GM12872 (cell line): ENCODE data around the gene ZBTB46.

Experiments
- CTCF ChIP-seq: IDR thresholded peaks from 3 replicates; pipeline ENCODE4 v1.5.1; 2011; ENCODE audit warnings: low read depth, mild to moderate bottlenecking, low read length, moderate library complexity; ENCODE audit not compliant: insufficient read depth

Gene ZBTB46

GRCh38 chr20:63744574-63745423, 86.3 kb downstream of the ZBTB46 start:
- TF ChIP-seq CTCF, result no peak

GRCh38 chr20:63744158-63744557, 86.9 kb downstream of the ZBTB46 start:
- no peak for TF ChIP-seq CTCF

- no peak for TF ChIP-seq CTCF
Observed at GRCh38 chr20:63743210-63743970, 87.7 kb downstream of the ZBTB46 start.

- TF ChIP-seq CTCF, result no peak
Observed at GRCh38 chr20:63742381-63743024, 88.6 kb downstream of the ZBTB46 start.

GRCh38 chr20:63741676-63742380, 89.2 kb downstream of the ZBTB46 start:
- TF ChIP-seq CTCF, result no peak

- no peak for TF ChIP-seq CTCF
Observed at GRCh38 chr20:63741354-63741675, 89.7 kb downstream of the ZBTB46 start.
